BLaER1 treated with 17β-estradiol and CSF1 and Interleukin-3, amounts not matched to agents 10 nM and 100 nM (cell line): ENCODE measurements around the gene REPS2.

Experiments used
- H3K27ac ChIP-seq, 11 experiments: shearing (Covaris generic); formaldehyde crosslinking; 2 replicates each; pipeline ENCODE4 v1.8.1; 2022
- H3K27me3 ChIP-seq, 11 experiments: shearing (Covaris generic); formaldehyde crosslinking; 2 replicates each; pipeline ENCODE4 v1.8.1; 2022
- H3K36me3 ChIP-seq, 11 experiments: shearing (Covaris generic); formaldehyde crosslinking; 2 replicates each; pipeline ENCODE4 v1.8.1; 2022
- H3K4me1 ChIP-seq, 10 experiments: shearing (Covaris generic); formaldehyde crosslinking; 2 replicates each; pipeline ENCODE4 v1.8.1; 2022
- H3K4me2 ChIP-seq, 11 experiments: shearing (Covaris generic); formaldehyde crosslinking; 2 replicates each; pipeline ENCODE4 v1.8.1; 2022
- H3K4me3 ChIP-seq, 10 experiments: shearing (Covaris generic); formaldehyde crosslinking; 2 replicates each; pipeline ENCODE4 v1.8.1; 2022
- H3K9ac ChIP-seq, 11 experiments: shearing (Covaris generic); formaldehyde crosslinking; 2 replicates each; pipeline ENCODE4 v1.8.1; 2022
- H3K9me3 ChIP-seq, 11 experiments: shearing (Covaris generic); formaldehyde crosslinking; replicated peaks in 1 of 11; 2 replicates each; pipeline ENCODE4 v1.8.1; 2022
- H4K20me1 ChIP-seq, 11 experiments: shearing (Covaris generic); formaldehyde crosslinking; 2 replicates each; pipeline ENCODE4 v1.8.1; 2022
- Cebpa-rat ChIP-seq, 11 experiments: shearing (Covaris generic); IDR thresholded peaks; 2 replicates each; pipeline ENCODE4 v1.8.1; 2022

The REPS2 gene

GRCh38 chrX:16920075-16920474 lies 26.4 kb upstream of the REPS2 start:
- H3K4me2 ChIP-seq = no peak overlapping the region

GRCh38 chrX:16923157-16923556 lies 23.3 kb upstream of the REPS2 start:
- no peak overlapping the region for H3K4me2 ChIP-seq
- peaks cover 10 to 70% (median 42%) of the 10 kb centered on the region in 11 experiments; a peak in 17 of 22 replicates for H3K27me3 ChIP-seq
- H3K27ac ChIP-seq = no peak overlapping the region
- no peaks in the 10 kb centered on the region for H3K4me1 ChIP-seq
- no peak for TF ChIP-seq Cebpa-rat (IDR thresholded peaks at IDR 0.05)
- no peak overlapping the region for H3K9ac ChIP-seq
- no peaks in the 10 kb centered on the region for H3K36me3 ChIP-seq
- no peaks in the 10 kb centered on the region for H4K20me1 ChIP-seq
- peaks cover 6 to 18% (median 13%) of the 10 kb centered on the region in 11 experiments; a peak in 18 of 22 replicates for H3K9me3 ChIP-seq
- H3K4me3 ChIP-seq = no peak overlapping the region

More at GRCh38 chrX:16920075-16920474, 26.4 kb upstream of the REPS2 start:
- Histone ChIP-seq H3K4me3 (no peak overlapping the region), H3K9ac (no peak overlapping the region), H3K27me3 (peaks cover 4 to 64% (median 34%) of the 10 kb centered on the region in 11 experiments; a peak in 18 of 22 replicates), H3K9me3 (peaks cover 5 to 14% (median 8%) of the 10 kb centered on the region in 11 experiments; a peak in 17 of 22 replicates), H4K20me1 (no peaks in the 10 kb centered on the region), H3K4me1 (no peaks in the 10 kb centered on the region), H3K27ac (no peak overlapping the region), H3K36me3 (no peaks in the 10 kb centered on the region)
- TF ChIP-seq Cebpa-rat (IDR thresholded peaks at IDR 0.05) = no peak

GRCh38 chrX:16924631-16925480 lies 21.6 kb upstream of the REPS2 start:
- H3K27ac ChIP-seq = no peak overlapping the region
- no peak overlapping the region for H3K4me3 ChIP-seq
- H3K4me2 ChIP-seq = no peak overlapping the region
- TF ChIP-seq Cebpa-rat (IDR thresholded peaks at IDR 0.05) = no peak
- no peak overlapping the region for H3K9ac ChIP-seq
- H3K36me3 ChIP-seq = no peaks in the 10 kb centered on the region
- H3K27me3 ChIP-seq = peaks cover 10 to 76% (median 42%) of the 10 kb centered on the region in 11 experiments; a peak in 16 of 22 replicates
- H3K9me3 ChIP-seq = peaks cover 6 to 18% (median 13%) of the 10 kb centered on the region in 11 experiments; a peak in 18 of 22 replicates
- no peaks in the 10 kb centered on the region for H4K20me1 ChIP-seq
- no peaks in the 10 kb centered on the region for H3K4me1 ChIP-seq

GRCh38 chrX:16930392-16930791 lies 16.1 kb upstream of the REPS2 start:
- H3K4me2 ChIP-seq = no peak overlapping the region
- H3K9me3 ChIP-seq = peaks cover 0 to 6% (median 2%) of the 10 kb centered on the region in 11 experiments; a peak in 11 of 22 replicates
- no peaks in the 10 kb centered on the region for H3K36me3 ChIP-seq
- H3K27ac ChIP-seq = no peak overlapping the region
- H3K27me3 ChIP-seq = peaks cover 27 to 91% (median 79%) of the 10 kb centered on the region in 11 experiments
- H4K20me1 ChIP-seq = no peaks in the 10 kb centered on the region
- no peak overlapping the region for H3K4me3 ChIP-seq
- no peaks in the 10 kb centered on the region for H3K4me1 ChIP-seq
- no peak overlapping the region for H3K9ac ChIP-seq
- no peak for TF ChIP-seq Cebpa-rat (IDR thresholded peaks at IDR 0.05)

GRCh38 chrX:16931371-16931770 lies 15.1 kb upstream of the REPS2 start:
- Histone ChIP-seq H3K27me3 (peaks cover 28 to 95% (median 86%) of the 10 kb centered on the region in 11 experiments), H3K27ac (no peak overlapping the region), H3K9me3 (peaks cover 0 to 11% (median 4%) of the 10 kb centered on the region in 11 experiments; a peak in 12 of 22 replicates), H3K4me2 (no peak overlapping the region), H3K36me3 (no peaks in the 10 kb centered on the region), H3K4me1 (no peaks in the 10 kb centered on the region), H3K4me3 (no peak overlapping the region), H4K20me1 (no peaks in the 10 kb centered on the region), H3K9ac (no peak overlapping the region)
- TF ChIP-seq Cebpa-rat (IDR thresholded peaks at IDR 0.05) = no peak

GRCh38 chrX:16931855-16932575 lies 14.4 kb upstream of the REPS2 start:
- Histone ChIP-seq H3K27me3 (peaks cover 34 to 96% (median 86%) of the 10 kb centered on the region in 11 experiments), H3K9ac (no peak overlapping the region), H3K4me3 (no peak overlapping the region), H3K36me3 (no peaks in the 10 kb centered on the region), H4K20me1 (no peaks in the 10 kb centered on the region), H3K4me1 (no peaks in the 10 kb centered on the region), H3K9me3 (peaks cover 1 to 18% (median 10%) of the 10 kb centered on the region in 11 experiments; a peak in 13 of 22 replicates), H3K4me2 (no peak overlapping the region), H3K27ac (no peak overlapping the region)
- TF ChIP-seq Cebpa-rat (IDR thresholded peaks at IDR 0.05) = no peak

- no peak for TF ChIP-seq Cebpa-rat (IDR thresholded peaks at IDR 0.05)
- Histone ChIP-seq H3K27ac (no peak overlapping the region), H3K9me3 (peaks cover 12 to 35% (median 24%) of the 10 kb centered on the region in 11 experiments), H3K4me1 (no peaks in the 10 kb centered on the region), H3K4me2 (no peak overlapping the region), H3K27me3 (peaks cover 39 to 98% (median 93%) of the 10 kb centered on the region in 11 experiments), H3K9ac (no peak overlapping the region), H3K36me3 (no peaks in the 10 kb centered on the region), H4K20me1 (no peaks in the 10 kb centered on the region), H3K4me3 (no peak overlapping the region)
These were observed 12.3 kb upstream of the REPS2 start for GRCh38 chrX:16934185-16934584.

- peaks cover 0 to 14% (median 7%) of the 10 kb centered on the region in 10 experiments; a peak in 12 of 20 replicates for H3K4me1 ChIP-seq
- peak overlapping the region in 6 of 11 experiments; percentile 7 to 57 (median 50); a peak in 8 of 22 replicates for H3K27ac ChIP-seq
- H3K27me3 ChIP-seq = peaks cover 21 to 70% (median 61%) of the 10 kb centered on the region in 11 experiments
- H3K36me3 ChIP-seq = no peaks in the 10 kb centered on the region
- peaks cover 5 to 18% (median 10%) of the 10 kb centered on the region in 11 experiments; a peak in 14 of 22 replicates for H3K9me3 ChIP-seq
- TF ChIP-seq Cebpa-rat (IDR thresholded peaks at IDR 0.05) = no peak
- H3K4me2 ChIP-seq = peak overlapping the region; percentile 80 to 96 (median 92)
- no peaks in the 10 kb centered on the region; a peak in 1 of 22 replicates for H4K20me1 ChIP-seq
- H3K9ac ChIP-seq = peak overlapping the region; percentile 60 to 78 (median 73)
- peak overlapping the region; percentile 69 to 80 (median 71) for H3K4me3 ChIP-seq
These were observed 609 bp downstream of the REPS2 start for GRCh38 chrX:16946971-16947562.
